ENCODE results near the gene ZFAND2B. TPM values are rescaled to one million over a fixed set of nuclear protein-coding genes. Genes with fewer than 3 reads are reported as not detected.
"Not testable (repeated sequence)": the region's sequence is repeated elsewhere in the genome, so short reads cannot be mapped to it uniquely, and the experiment has no call there.

The ZFAND2B gene
- polyA plus RNA-seq, 1 of the 3 experiments (the other 2 are of a cell fraction): 39.9 TPM

- TF ChIP-seq, protein P1, sequence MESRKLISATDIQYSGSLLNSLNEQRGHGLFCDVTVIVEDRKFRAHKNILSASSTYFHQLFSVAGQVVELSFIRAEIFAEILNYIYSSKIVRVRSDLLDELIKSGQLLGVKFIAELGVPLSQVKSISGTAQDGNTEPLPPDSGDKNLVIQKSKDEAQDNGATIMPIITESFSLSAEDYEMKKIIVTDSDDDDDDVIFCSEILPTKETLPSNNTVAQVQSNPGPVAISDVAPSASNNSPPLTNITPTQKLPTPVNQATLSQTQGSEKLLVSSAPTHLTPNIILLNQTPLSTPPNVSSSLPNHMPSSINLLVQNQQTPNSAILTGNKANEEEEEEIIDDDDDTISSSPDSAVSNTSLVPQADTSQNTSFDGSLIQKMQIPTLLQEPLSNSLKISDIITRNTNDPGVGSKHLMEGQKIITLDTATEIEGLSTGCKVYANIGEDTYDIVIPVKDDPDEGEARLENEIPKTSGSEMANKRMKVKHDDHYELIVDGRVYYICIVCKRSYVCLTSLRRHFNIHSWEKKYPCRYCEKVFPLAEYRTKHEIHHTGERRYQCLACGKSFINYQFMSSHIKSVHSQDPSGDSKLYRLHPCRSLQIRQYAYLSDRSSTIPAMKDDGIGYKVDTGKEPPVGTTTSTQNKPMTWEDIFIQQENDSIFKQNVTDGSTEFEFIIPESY (IDR thresholded peaks at IDR 0.05; ENCODE audit: borderline replicate concordance, low read depth): no peak
- no peak for TF ChIP-seq GATA2 (CRISPR knock-in tag; IDR thresholded peaks at IDR 0.05)
- TF ChIP-seq REST (IDR thresholded peaks at IDR 0.05; ENCODE audit: low read depth, low read length): no peak
- TF ChIP-seq RXRA (IDR thresholded peaks at IDR 0.05; ENCODE audit: borderline replicate concordance, low read depth): no peak
Observed at GRCh38 chr2:219253753-219254589, 47.4 kb downstream of the ZFAND2B start, which contains the start of gene TUBA4A (continued).

DNA sequence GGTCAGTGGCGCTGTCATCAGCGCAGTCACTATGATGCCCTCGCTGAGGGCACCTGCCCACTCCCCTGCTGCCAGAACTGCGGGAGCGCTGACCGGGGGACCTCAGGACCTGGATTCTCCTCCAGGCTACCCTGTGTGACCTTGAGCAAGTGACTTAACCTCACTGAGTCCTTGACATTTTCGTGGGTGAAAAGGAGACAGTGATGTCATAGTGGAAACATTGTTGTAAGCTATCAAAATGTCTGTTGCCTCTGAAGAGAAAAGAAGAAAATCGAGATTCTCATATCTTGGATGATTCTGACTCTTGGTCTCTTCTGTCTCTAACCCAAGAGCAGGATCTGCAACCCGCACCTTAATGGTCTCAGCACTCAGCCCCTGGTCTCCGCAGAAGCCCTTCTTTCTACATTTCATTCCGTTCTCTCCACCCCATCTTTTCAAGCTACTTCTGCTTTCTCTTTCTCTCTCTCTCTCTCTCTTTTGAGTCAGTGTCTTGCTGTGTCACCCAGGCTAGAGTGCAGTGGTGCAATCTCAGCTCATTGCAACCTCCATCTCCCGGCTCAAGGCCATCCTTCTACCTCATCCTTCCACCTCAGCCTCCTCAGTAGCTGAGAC is 48.1 kb downstream of the ZFAND2B start:
- Histone ChIP-seq H3K9me3 (no peaks in the 10 kb centered on the region), H3K9ac (no peak overlapping the region), H3K79me2 (ENCODE audit: insufficient read depth) (no peaks in the 10 kb centered on the region), H3K4me1 (ENCODE audit: control insufficient read depth in 1 of 2, insufficient read depth in 2 of 2, low read depth in 1 of 2, low read length in 1 of 2) (peaks cover 10 to 16% of the 10 kb centered on the region in 2 experiments; a peak in 3 of 4 replicates), H3K36me3 (replicated peaks in 1 of 2; ENCODE audit: control insufficient read depth in 1 of 2, insufficient read depth in 2 of 2, low read length in 1 of 2) (no peaks in the 10 kb centered on the region), H4K20me1 (ENCODE audit: insufficient read depth) (no peaks in the 10 kb centered on the region), H3K4me3 (ENCODE audit: low read depth in 2 of 2, low read length in 1 of 2) (peak overlapping the region; percentile 53 to 60), H3K27ac (ENCODE audit: low read depth in 2 of 2, low read length in 1 of 2) (no peak overlapping the region), H3K4me2 (peak overlapping the region; percentile 97), H3F3A (replicated peaks; ENCODE audit: insufficient read depth) (peaks cover 4% of the 10 kb centered on the region), H3K27me3 (ENCODE audit: insufficient read depth) (peaks cover 40% of the 10 kb centered on the region), H3K9me2 (no peaks in the 10 kb centered on the region), H2AFZ (ENCODE audit: low read depth) (0 out of 2 replicates have a peak overlapping the region, but pooled peaks have one; percentile 82)
- 52% methylated on average over 6 of the region's 12 CpGs for WGBS (ENCODE audit: low lambda C conversion rate)
- TF ChIP-seq CHD2 (IDR thresholded peaks at IDR 0.05; ENCODE audit: low read length, partially characterized antibody) (no peak), EP300 (IDR thresholded peaks at IDR 0.05; ENCODE audit: borderline replicate concordance in 1 of 2, low read depth in 1 of 2, low read length in 1 of 2) (no peak), MXI1 (IDR thresholded peaks at IDR 0.05; ENCODE audit: low read depth, low read length) (no peak), JUND (IDR thresholded peaks at IDR 0.05) (no peak), RXRA (IDR thresholded peaks at IDR 0.05; ENCODE audit: borderline replicate concordance, low read depth) (no peak), TAF1 (IDR thresholded peaks at IDR 0.05; ENCODE audit: borderline replicate concordance, low read depth, low read length) (no peak)
- TF ChIP-seq, protein P2, sequence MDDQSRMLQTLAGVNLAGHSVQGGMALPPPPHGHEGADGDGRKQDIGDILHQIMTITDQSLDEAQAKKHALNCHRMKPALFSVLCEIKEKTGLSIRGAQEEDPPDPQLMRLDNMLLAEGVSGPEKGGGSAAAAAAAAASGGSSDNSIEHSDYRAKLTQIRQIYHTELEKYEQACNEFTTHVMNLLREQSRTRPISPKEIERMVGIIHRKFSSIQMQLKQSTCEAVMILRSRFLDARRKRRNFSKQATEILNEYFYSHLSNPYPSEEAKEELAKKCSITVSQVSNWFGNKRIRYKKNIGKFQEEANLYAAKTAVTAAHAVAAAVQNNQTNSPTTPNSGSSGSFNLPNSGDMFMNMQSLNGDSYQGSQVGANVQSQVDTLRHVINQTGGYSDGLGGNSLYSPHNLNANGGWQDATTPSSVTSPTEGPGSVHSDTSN (IDR thresholded peaks at IDR 0.05): no peak
- TF ChIP-seq, protein P3, sequence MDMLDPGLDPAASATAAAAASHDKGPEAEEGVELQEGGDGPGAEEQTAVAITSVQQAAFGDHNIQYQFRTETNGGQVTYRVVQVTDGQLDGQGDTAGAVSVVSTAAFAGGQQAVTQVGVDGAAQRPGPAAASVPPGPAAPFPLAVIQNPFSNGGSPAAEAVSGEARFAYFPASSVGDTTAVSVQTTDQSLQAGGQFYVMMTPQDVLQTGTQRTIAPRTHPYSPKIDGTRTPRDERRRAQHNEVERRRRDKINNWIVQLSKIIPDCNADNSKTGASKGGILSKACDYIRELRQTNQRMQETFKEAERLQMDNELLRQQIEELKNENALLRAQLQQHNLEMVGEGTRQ (IDR thresholded peaks at IDR 0.05; ENCODE audit: borderline replicate concordance, low read depth, low read length): no peak
- POLR2A ChIA-PET: interaction anchor here (2.6 kb wide), 1 partner anchor 10 kb away, joined by 15 read pairs; the partner anchor contains the start of genes GLB1L and STK16
- CTCF ChIA-PET: interaction anchor here (0.8 to 5.5 kb wide), 13 partner anchors 11 to 274 kb away, joined by 3 to 44 read pairs (median 4); partner anchors contain the start of gene DNAJB2
- no peak for DNase-seq

DNA sequence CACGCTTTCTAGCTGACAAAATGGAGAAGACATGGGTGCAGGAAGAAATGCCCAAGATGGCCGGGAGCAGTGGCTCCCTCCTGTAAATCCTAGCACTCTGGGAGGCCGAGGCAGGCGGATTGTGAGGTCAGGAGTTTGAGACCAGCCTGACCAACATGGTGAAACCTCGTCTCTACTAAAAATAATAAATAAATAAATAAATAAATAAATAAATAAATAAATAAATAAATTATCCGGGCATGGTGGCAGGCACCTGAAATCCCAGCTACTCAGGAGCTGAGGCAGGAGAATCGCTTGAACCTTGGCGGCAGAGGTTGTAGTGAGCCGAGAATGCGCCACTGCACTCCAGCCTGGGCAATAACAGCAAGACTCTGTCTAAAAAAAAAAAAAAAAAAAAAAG is 52.4 kb downstream of the ZFAND2B start:
- not testable (repeated sequence) for H3K9me3 ChIP-seq; H3K4me3 ChIP-seq (ENCODE audit: low read depth in 2 of 2, low read length in 1 of 2); H3K79me2 ChIP-seq (ENCODE audit: insufficient read depth); H3F3A ChIP-seq (replicated peaks; ENCODE audit: insufficient read depth); H3K27ac ChIP-seq (ENCODE audit: low read depth in 2 of 2, low read length in 1 of 2); H3K9me2 ChIP-seq; DNase-seq; H4K20me1 ChIP-seq (ENCODE audit: insufficient read depth); H3K36me3 ChIP-seq (replicated peaks in 1 of 2; ENCODE audit: control insufficient read depth in 1 of 2, insufficient read depth in 2 of 2, low read length in 1 of 2); H3K9ac ChIP-seq; H2AFZ ChIP-seq (ENCODE audit: low read depth); H3K4me2 ChIP-seq; H3K4me1 ChIP-seq (ENCODE audit: control insufficient read depth in 1 of 2, insufficient read depth in 2 of 2, low read depth in 1 of 2, low read length in 1 of 2)
- ChIA-PET POLR2A (interaction anchor here (0.6 kb wide), 1 partner anchor 45 kb away, joined by 3 read pairs; no protein-coding TSS in a partner anchor), CTCF (interaction anchor here (0.8 to 1.2 kb wide), 4 partner anchors 19 to 99 kb away, joined by 3 to 5 read pairs (median 4); no protein-coding TSS in a partner anchor)
- peaks cover 44% of the 10 kb centered on the region for H3K27me3 ChIP-seq (ENCODE audit: insufficient read depth)
- 47% methylated on average over 10 of the region's 10 CpGs for WGBS (ENCODE audit: low lambda C conversion rate)

Data from SK-N-SH (cell line).